Astrocyte (in vitro differentiated cells and primary cell): ENCODE measurements around the gene C1orf167. TPM values are rescaled to one million over a fixed set of nuclear protein-coding genes. Genes with fewer than 3 reads are reported as not detected.
"Not testable (repeated sequence)": the region's sequence is repeated elsewhere in the genome, so short reads cannot be mapped to it uniquely, and the experiment has no call there.

ENCODE experiments used
- DNase-seq: peaks from one replicate; pipeline ENCODE4 v3.0.0-alpha.2; 2010; ENCODE audit warnings: low read depth
- FAIRE-seq: peaks from 2 replicates; lab custom pipeline; 2011; peaks lifted over from hg19 to GRCh38; lab: Jason Lieb, UNC
- H2AFZ ChIP-seq: 2 replicates; pipeline ENCODE4 v1.6.0; 2012; ENCODE audit warnings: low read depth, low read length, inconsistent platforms
- H3K27ac ChIP-seq: 2 replicates; pipeline ENCODE4 v1.5.1; 2011; ENCODE audit warnings: low read depth, low read length, inconsistent platforms
- H3K27me3 ChIP-seq: 2 replicates; pipeline ENCODE4 v1.6.0; 2011; ENCODE audit warnings: low read length, inconsistent platforms; ENCODE audit not compliant: insufficient read depth
- H3K36me3 ChIP-seq: 2 replicates; pipeline ENCODE4 v1.5.1; 2011; ENCODE audit warnings: low read length, inconsistent platforms; ENCODE audit not compliant: insufficient read depth
- H3K4me1 ChIP-seq: 2 replicates; pipeline ENCODE4 v1.5.1; 2011; ENCODE audit warnings: low read length, inconsistent platforms; ENCODE audit not compliant: insufficient read depth
- H3K4me2 ChIP-seq: 2 replicates; pipeline ENCODE4 v1.6.0; 2012; ENCODE audit warnings: low read length, inconsistent platforms
- H3K4me3 ChIP-seq: 2 replicates; pipeline ENCODE4 v1.5.1; 2011; ENCODE audit warnings: low read depth, mild to moderate bottlenecking, low read length, inconsistent platforms; ENCODE audit not compliant: insufficient read depth
- H3K79me2 ChIP-seq: 2 replicates; pipeline ENCODE4 v1.6.0; 2012; ENCODE audit warnings: mild to moderate bottlenecking, low read length, inconsistent platforms; ENCODE audit not compliant: insufficient read depth
- H3K9ac ChIP-seq: 2 replicates; pipeline ENCODE4 v1.6.0; 2012; ENCODE audit warnings: mild to moderate bottlenecking, low read length, inconsistent platforms
- H3K9me3 ChIP-seq: 2 replicates; pipeline ENCODE4 v1.5.1; 2012; ENCODE audit warnings: low read depth, mild to moderate bottlenecking, low read length, inconsistent platforms; ENCODE audit not compliant: insufficient read depth
- H4K20me1 ChIP-seq: 2 replicates; pipeline ENCODE4 v1.6.0; 2012; ENCODE audit warnings: low read length, inconsistent platforms; ENCODE audit not compliant: insufficient read depth
- H3K27ac Mint-ChIP-seq: one replicate; pipeline ENCODE4 v1.8.0; 2021; ENCODE audit warnings: mild to moderate bottlenecking, mixed read lengths; ENCODE audit not compliant: unreplicated experiment
- H3K27me3 Mint-ChIP-seq: one replicate; pipeline ENCODE4 v1.8.0; 2021; ENCODE audit warnings: low read depth, mixed read lengths; ENCODE audit not compliant: unreplicated experiment
- H3K36me3 Mint-ChIP-seq: one replicate; pipeline ENCODE4 v1.8.0; 2021; ENCODE audit warnings: low read depth, mixed read lengths; ENCODE audit not compliant: unreplicated experiment
- H3K4me1 Mint-ChIP-seq: one replicate; pipeline ENCODE4 v1.8.0; 2021; ENCODE audit warnings: low read depth, mixed read lengths; ENCODE audit not compliant: unreplicated experiment
- H3K4me3 Mint-ChIP-seq: one replicate; pipeline ENCODE4 v1.8.0; 2021; ENCODE audit warnings: mild to moderate bottlenecking, moderate library complexity, mixed read lengths; ENCODE audit not compliant: unreplicated experiment
- H3K9me3 Mint-ChIP-seq: one replicate; pipeline ENCODE4 v1.8.0; 2021; ENCODE audit warnings: mild to moderate bottlenecking, mixed read lengths; ENCODE audit not compliant: unreplicated experiment
- CTCF ChIP-seq: IDR thresholded peaks from 2 replicates; pipeline ENCODE4 v1.5.1; 2011; ENCODE audit warnings: low read depth, mild to moderate bottlenecking, inconsistent platforms, low read length, moderate library complexity; ENCODE audit not compliant: insufficient read depth
- EZH2 ChIP-seq: IDR thresholded peaks from 2 replicates; pipeline ENCODE4 v1.6.1; 2012; ENCODE audit warnings: mild to moderate bottlenecking, low read length, inconsistent platforms; ENCODE audit not compliant: insufficient read depth
- total RNA-seq: library from RNA; stranded (reverse); gene quantifications from 2 replicates; pipeline ENCODE4 v1.2.1, GENCODE V29; 2021

The C1orf167 gene
- total RNA-seq, 1 donor from 2014 or later = not detected

- peaks cover 28% of the 10 kb centered on the region for H3K4me1 Mint-ChIP-seq
- no peaks in the 10 kb centered on the region for H3K9me3 Mint-ChIP-seq
- peak overlapping the region; percentile 83 for H3K4me3 Mint-ChIP-seq
- peak overlapping the region; percentile 34 for H3K9ac ChIP-seq
- H3K27ac ChIP-seq = no peak overlapping the region
- H3K4me3 ChIP-seq = peak overlapping the region; percentile 53
- no peak for TF ChIP-seq EZH2
- no peak for TF ChIP-seq CTCF
- H3K4me1 ChIP-seq = peaks cover 44% of the 10 kb centered on the region
- H3K27me3 Mint-ChIP-seq = no peaks in the 10 kb centered on the region
- peaks cover 13% of the 10 kb centered on the region for H3K36me3 Mint-ChIP-seq
- FAIRE-seq (no peak), DNase-seq (no peak)
- peak overlapping the region; percentile 31 for H2AFZ ChIP-seq
- H4K20me1 ChIP-seq = no peaks in the 10 kb centered on the region
- no peaks in the 10 kb centered on the region for H3K27me3 ChIP-seq
- no peaks in the 10 kb centered on the region for H3K36me3 ChIP-seq
- H3K9me3 ChIP-seq = no peaks in the 10 kb centered on the region
- H3K4me2 ChIP-seq = peak overlapping the region; percentile 90
- no peak overlapping the region for H3K27ac Mint-ChIP-seq
- H3K79me2 ChIP-seq = peaks cover 16% of the 10 kb centered on the region
Measured at GRCh38 chr1:11802616-11802972, 40.6 kb downstream of the C1orf167 start.

- H3K4me2 ChIP-seq = peak overlapping the region; percentile 90
- Mint-ChIP-seq H3K4me1 (peaks cover 33% of the 10 kb centered on the region), H3K4me3 (peak overlapping the region; percentile 83), H3K27me3 (no peaks in the 10 kb centered on the region), H3K27ac (peak overlapping the region; percentile 87), H3K36me3 (peaks cover 13% of the 10 kb centered on the region), H3K9me3 (no peaks in the 10 kb centered on the region)
- peaks cover 45% of the 10 kb centered on the region for H3K4me1 ChIP-seq
- TF ChIP-seq EZH2 (no peak), CTCF (no peak)
- H3K9me3 ChIP-seq = no peaks in the 10 kb centered on the region
- peak overlapping the region; percentile 72 for H2AFZ ChIP-seq
- peak overlapping the region; percentile 32 for H3K27ac ChIP-seq
- H3K79me2 ChIP-seq = peaks cover 23% of the 10 kb centered on the region
- DNase-seq (peak; percentile 93), FAIRE-seq (no peak)
- H3K36me3 ChIP-seq = no peaks in the 10 kb centered on the region
- H3K4me3 ChIP-seq = peak overlapping the region; percentile 53
- peak overlapping the region; percentile 34 for H3K9ac ChIP-seq
- H4K20me1 ChIP-seq = peaks cover 4% of the 10 kb centered on the region
- no peaks in the 10 kb centered on the region for H3K27me3 ChIP-seq
Measured at GRCh38 chr1:11802973-11803885, 41.2 kb downstream of the C1orf167 start.

GRCh38 chr1:11803924-11804665 lies 42.1 kb downstream of the C1orf167 start:
- peaks cover 13% of the 10 kb centered on the region for H3K36me3 Mint-ChIP-seq
- H4K20me1 ChIP-seq, H3K27me3 Mint-ChIP-seq, H3K9me3 ChIP-seq, H3K36me3 ChIP-seq, FAIRE-seq, H3K9me3 Mint-ChIP-seq, DNase-seq, H3K27me3 ChIP-seq: not testable (repeated sequence)
- H3K4me1 Mint-ChIP-seq = peaks cover 38% of the 10 kb centered on the region
- H3K79me2 ChIP-seq = peaks cover 31% of the 10 kb centered on the region
- H3K4me1 ChIP-seq = peaks cover 45% of the 10 kb centered on the region
- H3K4me3 ChIP-seq = peak overlapping the region; percentile 53
- peak overlapping the region; percentile 84 for H3K9ac ChIP-seq
- peak overlapping the region; percentile 83 for H3K4me3 Mint-ChIP-seq
- peak overlapping the region; percentile 32 for H3K27ac ChIP-seq
- H3K27ac Mint-ChIP-seq = peak overlapping the region; percentile 87
- H2AFZ ChIP-seq = peak overlapping the region; percentile 72
- peak overlapping the region; percentile 95 for H3K4me2 ChIP-seq
